DND-41 (cell line): ENCODE measurements around the gene GREB1L.
"Not testable (repeated sequence)": the region's sequence is repeated elsewhere in the genome, so short reads cannot be mapped to it uniquely, and the experiment has no call there.

Experiments used
- CTCF ChIP-seq: IDR thresholded peaks from 2 replicates; pipeline ENCODE4 v1.5.1; 2012; ENCODE audit warnings: borderline replicate concordance, low read length, moderate library complexity, mild to moderate bottlenecking; ENCODE audit not compliant: poor library complexity, severe bottlenecking; ENCODE audit errors: extremely low read depth
- EZH2 ChIP-seq: IDR thresholded peaks from 3 replicates; pipeline ENCODE4 v1.6.1; 2012; ENCODE audit warnings: borderline replicate concordance, low read depth, mild to moderate bottlenecking, moderate library complexity, low read length, inconsistent platforms; ENCODE audit not compliant: severe bottlenecking

GRCh38 chr18:21311980-21312379 is 69.9 kb downstream of the GREB1L start:
- TF ChIP-seq CTCF, EZH2: not testable (repeated sequence)
